Keratinocyte (primary cell): Measurements from ENCODE around the gene ZNF747.

Experiments
- EZH2 ChIP-seq: IDR thresholded peaks from one replicate; pipeline ENCODE4 v1.6.1; 2012; ENCODE audit warnings: inconsistent platforms, mild to moderate bottlenecking, low read length, moderate library complexity
- TF ChIP-seq, protein P1 (sequence below), 3 experiments: IDR thresholded peaks in 1 of 3; conservative IDR thresholded peaks in 1 of 3; optimal IDR thresholded peaks in 1 of 3; 2 replicates in 2 of 3; 3 replicates in 1 of 3; pipeline versions ENCODE3 to v1.5.1; 2011; ENCODE audit warnings: low read length in 3 of 3, mild to moderate bottlenecking in 3 of 3, moderate library complexity in 2 of 3, control low read depth in 1 of 3, inconsistent platforms in 1 of 3; ENCODE audit not compliant: insufficient read depth in 2 of 3; ENCODE audit errors: extremely low read depth in 1 of 3

DNA sequence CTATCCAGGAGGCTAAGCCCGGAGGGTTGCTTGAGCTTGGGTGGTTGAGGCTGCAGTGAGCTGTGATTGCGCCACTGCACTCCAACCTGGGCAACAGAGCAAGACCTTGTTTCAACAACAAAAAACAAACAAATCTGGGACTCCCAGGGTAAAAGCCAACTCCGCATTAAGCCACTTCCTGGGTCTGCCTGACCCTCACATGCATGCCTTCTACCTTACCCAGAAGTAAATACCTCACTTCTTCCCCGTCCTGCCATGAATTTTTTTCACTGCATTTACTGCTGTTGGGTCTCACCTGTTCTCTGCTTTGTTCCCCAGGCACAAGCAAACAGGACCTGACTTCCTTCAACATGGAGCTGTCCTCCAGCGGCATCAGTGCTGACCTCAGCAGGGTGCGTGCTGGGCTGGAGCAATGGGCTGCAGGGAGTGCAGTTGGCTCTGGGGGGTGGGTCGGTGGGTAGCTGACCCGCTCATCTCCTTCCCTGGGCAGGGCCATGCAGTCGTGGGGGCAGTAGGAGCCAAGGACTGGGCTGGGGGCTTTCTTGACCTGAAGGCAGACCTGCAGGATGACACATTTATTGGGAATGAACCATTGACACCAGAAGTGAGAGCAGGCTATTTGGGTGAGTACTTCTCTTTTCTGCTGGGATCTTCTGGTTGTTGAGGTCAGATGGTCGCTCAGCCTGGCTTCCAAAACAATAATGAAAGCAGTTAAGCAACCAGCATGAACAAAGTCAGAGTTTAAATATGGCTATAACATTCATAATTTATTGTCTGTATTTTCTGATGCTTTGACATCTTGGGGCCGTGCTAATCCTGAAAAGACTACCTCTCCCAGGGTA lies 45.7 kb downstream of the ZNF747 start:
- TF ChIP-seq, protein P1, sequence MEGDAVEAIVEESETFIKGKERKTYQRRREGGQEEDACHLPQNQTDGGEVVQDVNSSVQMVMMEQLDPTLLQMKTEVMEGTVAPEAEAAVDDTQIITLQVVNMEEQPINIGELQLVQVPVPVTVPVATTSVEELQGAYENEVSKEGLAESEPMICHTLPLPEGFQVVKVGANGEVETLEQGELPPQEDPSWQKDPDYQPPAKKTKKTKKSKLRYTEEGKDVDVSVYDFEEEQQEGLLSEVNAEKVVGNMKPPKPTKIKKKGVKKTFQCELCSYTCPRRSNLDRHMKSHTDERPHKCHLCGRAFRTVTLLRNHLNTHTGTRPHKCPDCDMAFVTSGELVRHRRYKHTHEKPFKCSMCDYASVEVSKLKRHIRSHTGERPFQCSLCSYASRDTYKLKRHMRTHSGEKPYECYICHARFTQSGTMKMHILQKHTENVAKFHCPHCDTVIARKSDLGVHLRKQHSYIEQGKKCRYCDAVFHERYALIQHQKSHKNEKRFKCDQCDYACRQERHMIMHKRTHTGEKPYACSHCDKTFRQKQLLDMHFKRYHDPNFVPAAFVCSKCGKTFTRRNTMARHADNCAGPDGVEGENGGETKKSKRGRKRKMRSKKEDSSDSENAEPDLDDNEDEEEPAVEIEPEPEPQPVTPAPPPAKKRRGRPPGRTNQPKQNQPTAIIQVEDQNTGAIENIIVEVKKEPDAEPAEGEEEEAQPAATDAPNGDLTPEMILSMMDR (optimal IDR thresholded peaks at IDR 0.05 in 1 of 3, IDR thresholded peaks at IDR 0.05 in 1 of 3, conservative IDR thresholded peaks at IDR 0.05 in 1 of 3; ENCODE audit: extremely low read depth in 1 of 3, insufficient read depth in 2 of 3, low read length in 3 of 3) = no peak
- no peak for TF ChIP-seq EZH2
